HepG2 (cell line): Measurements from ENCODE around the gene USP7. TPM values are rescaled to one million over a fixed set of nuclear protein-coding genes. Genes with fewer than 3 reads are reported as not detected.

Experiments used
- ATAC-seq: fragments of 200-7000 bp; cut with Tn5 transposase; 3 replicates; pipeline ENCODE4 v1.9.1; 2020; ENCODE audit warnings: mild to moderate bottlenecking, moderate library complexity
- BruUV-seq: library from RNA; stranded (reverse); fragments of 400-500 nt; replicated peaks from 2 replicates; lab custom pipeline; 2021; lab: Mats Ljungman, UMichigan
- CTCF ChIA-PET: fragments of 300-600 bp; formaldehyde crosslinking; extraction: SDS; loops from one replicate; lab custom pipeline; 2021; ENCODE audit warnings: low total read pairs, inconsistent platforms, low intra/inter-chr PET ratio; lab: Yijun Ruan, JAX
- POLR2A ChIA-PET: fragments of 350-600 bp; sonication (Branson Sonifier 250); formaldehyde crosslinking; loops from one replicate; lab custom pipeline; 2020; ENCODE audit warnings: antibody characterized with exemption, inconsistent platforms; lab: Yijun Ruan, JAX
- DNase-seq: peaks from one replicate; pipeline ENCODE4 v3.0.0-alpha.2; 2015; ENCODE audit warnings: low spot score
- FAIRE-seq: peaks from 3 replicates; lab custom pipeline; 2011; peaks lifted over from hg19 to GRCh38; lab: Jason Lieb, UNC
- H2AFZ ChIP-seq: one replicate; pipeline ENCODE4 v1.6.1; 2011; ENCODE audit warnings: low read length, inconsistent platforms
- H3K27ac ChIP-seq: fragments of 300-600 bp; 3 replicates; pipeline ENCODE4 v1.8.0; 2011; ENCODE audit warnings: mixed run types, mild to moderate bottlenecking, mixed read lengths, low read length, inconsistent platforms; ENCODE audit not compliant: insufficient read depth; ENCODE audit errors: extremely low read length
- H3K27me3 ChIP-seq, 2 experiments: fragments of 200-600 bp in 1 of 2; 2 replicates in 1 of 2; 3 replicates in 1 of 2; pipeline versions ENCODE4 v1.6.0 to v1.8.0; 2011; ENCODE audit warnings: low read length in 2 of 2, mild to moderate bottlenecking in 2 of 2, moderate library complexity in 2 of 2, inconsistent platforms in 1 of 2; ENCODE audit not compliant: insufficient read depth in 2 of 2, control insufficient read depth in 1 of 2
- H3K36me3 ChIP-seq, 2 experiments: fragments of 200-600 bp in 1 of 2; replicated peaks in 1 of 2; 2 replicates in 1 of 2; 3 replicates in 1 of 2; pipeline versions ENCODE4 v1.5.1 to v1.8.0; 2011; ENCODE audit warnings: low read length in 2 of 2, inconsistent platforms in 1 of 2; ENCODE audit not compliant: insufficient read depth in 2 of 2, control insufficient read depth in 1 of 2
- H3K4me1 ChIP-seq: 2 replicates; pipeline ENCODE4 v1.5.1; 2012; ENCODE audit warnings: low read length, inconsistent platforms; ENCODE audit not compliant: insufficient read depth
- H3K4me2 ChIP-seq: 2 replicates; pipeline ENCODE4 v1.6.0; 2011; ENCODE audit warnings: low read depth, low read length, inconsistent platforms
- H3K4me3 ChIP-seq, 3 experiments: fragments of 200-600 bp in 1 of 3; sonication (generic), shearing (Covaris generic) in 1 of 3; replicated peaks in 1 of 3; 2 replicates each; pipeline ENCODE4 v1.5.1; 2011 to 2016; ENCODE audit warnings: low read length in 3 of 3, inconsistent platforms in 2 of 3, low read depth in 2 of 3, mild to moderate bottlenecking in 2 of 3, control low read depth in 1 of 3, mixed read lengths in 1 of 3; ENCODE audit not compliant: insufficient read depth in 1 of 3
- H3K79me2 ChIP-seq: one replicate; pipeline ENCODE4 v1.6.1; 2011; ENCODE audit warnings: low read length, inconsistent platforms; ENCODE audit not compliant: insufficient read depth
- H3K9ac ChIP-seq: 2 replicates; pipeline ENCODE4 v1.6.0; 2011; ENCODE audit warnings: mild to moderate bottlenecking, low read depth, low read length, inconsistent platforms; ENCODE audit not compliant: insufficient read depth
- H3K9me3 ChIP-seq: 2 replicates; pipeline ENCODE4 v1.5.1; 2012; ENCODE audit warnings: mild to moderate bottlenecking, low read length
- H4K20me1 ChIP-seq: 2 replicates; pipeline ENCODE4 v1.6.0; 2011; ENCODE audit warnings: inconsistent platforms, mild to moderate bottlenecking, low read length, moderate library complexity; ENCODE audit not compliant: insufficient read depth
- ATF1 ChIP-seq: IDR thresholded peaks from 2 replicates; pipeline ENCODE4 v1.6.1; 2016; ENCODE audit warnings: mild to moderate bottlenecking, control low read depth
- CENPX ChIP-seq: sonication (generic); formaldehyde crosslinking; IDR thresholded peaks from 2 replicates; pipeline ENCODE4 v1.9.0; 2021; ENCODE audit warnings: mild to moderate bottlenecking, missing genetic modification reagents, moderate library complexity
- ELF1 ChIP-seq: sonication (generic); formaldehyde crosslinking; IDR thresholded peaks from 2 replicates; pipeline ENCODE4 v1.4.0; 2020; ENCODE audit warnings: missing genetic modification reagents
- KLF11 ChIP-seq: IDR thresholded peaks from 2 replicates; pipeline ENCODE4 v1.6.1; 2016; ENCODE audit warnings: missing compliant biosample characterization
- PAF1 ChIP-seq: IDR thresholded peaks from 2 replicates; pipeline ENCODE4 v1.6.1; 2016; ENCODE audit warnings: missing genetic modification reagents, missing compliant biosample characterization
- RNF2 ChIP-seq: fragments of 450-650 bp; conservative IDR thresholded peaks from 2 replicates; pipeline ENCODE4 v1.6.1; 2016; ENCODE audit warnings: low read depth
- SETDB1 ChIP-seq: sonication (generic); formaldehyde crosslinking; IDR thresholded peaks from 2 replicates; pipeline ENCODE4 v1.5.1; 2020; ENCODE audit warnings: missing genetic modification reagents, mild to moderate bottlenecking, borderline replicate concordance
- ZBTB3 ChIP-seq: sonication (generic); formaldehyde crosslinking; IDR thresholded peaks from 2 replicates; pipeline ENCODE4 v1.4.0; 2020; ENCODE audit warnings: low read depth, mild to moderate bottlenecking, moderate library complexity, missing genetic modification reagents, borderline replicate concordance
- ZBTB7A ChIP-seq: sonication (generic); formaldehyde crosslinking; IDR thresholded peaks from 2 replicates; pipeline ENCODE4 v1.8.0; 2022; ENCODE audit warnings: mild to moderate bottlenecking, missing genetic modification reagents
- ZFX ChIP-seq: sonication (generic); formaldehyde crosslinking; IDR thresholded peaks from 2 replicates; pipeline ENCODE4 v1.4.0; 2020; ENCODE audit warnings: mild to moderate bottlenecking, low read depth, missing genetic modification reagents, moderate library complexity
- ZNF143 ChIP-seq: sonication (generic); formaldehyde crosslinking; IDR thresholded peaks from 2 replicates; pipeline ENCODE4 v1.4.0; 2020; ENCODE audit warnings: missing genetic modification reagents
- ZNF296 ChIP-seq: sonication (generic); formaldehyde crosslinking; conservative IDR thresholded peaks from 2 replicates; pipeline ENCODE4 v1.5.0; 2020; ENCODE audit warnings: mild to moderate bottlenecking, missing genetic modification reagents
- WGBS: methylation state at CpG from one replicate; pipeline ENCODE4 v1.1.6; 2017; ENCODE audit warnings: low lambda C conversion rate; 5-methylcytosine and 5-hydroxymethylcytosine counted together
- in situ Hi-C: cut with HindIII; loops from 2 replicates; pipeline ENCODE4 v1.10.0; 2017; ENCODE audit warnings: low pct_unique_long_range_greater_than_20kb; ENCODE audit not compliant: extremely low pct_ligation_motif_present
- intact Hi-C: fragments of 100-400 bp; cut with micrococcal nuclease; formaldehyde crosslinking; loops from one replicate; pipeline ENCODE4 v1.10.0; 2022; ENCODE audit not compliant: unreplicated experiment
- polyA plus RNA-seq, 8 experiments: library from polyadenylated mRNA; depleted of rRNA in 3 of 8; stranded (reverse) in 7 of 8; unstranded in 1 of 8; fragments of >200 nt; fragmentation: Illumina TruSeq in 4 of 8; extraction: Trizol in 4 of 8; gene quantifications; 2 replicates each; pipeline versions ENCODE4 v1.2.1 to v1.2.3, GENCODE V29; 2011 to 2016; ENCODE audit warnings: low read depth in 4 of 8, missing spikeins in 1 of 8, mixed read lengths in 1 of 8; ENCODE audit not compliant: insufficient read depth in 1 of 8
- total RNA-seq, 5 experiments: library from RNA; depleted of rRNA; stranded (reverse); fragments of >200 nt; fragmentation: Illumina TruSeq; extraction: Trizol; gene quantifications; 2 replicates each; pipeline ENCODE4 v1.2.3, GENCODE V29; 2016; ENCODE audit warnings: low read depth in 1 of 5
- TF ChIP-seq, protein P1 (sequence below): sonication (generic); formaldehyde crosslinking; IDR thresholded peaks from 2 replicates; pipeline ENCODE4 v1.5.0; 2020; ENCODE audit warnings: mild to moderate bottlenecking, missing genetic modification reagents
- TF ChIP-seq, protein P2 (sequence below): sonication (generic); formaldehyde crosslinking; IDR thresholded peaks from 2 replicates; pipeline ENCODE4 v1.5.1; 2020; ENCODE audit warnings: missing genetic modification reagents, mild to moderate bottlenecking, borderline replicate concordance

Gene USP7
- total and polyA plus RNA-seq, 2 of the 13 experiments (the other 11 are each of a cell fraction or from before 2014, with no cell fraction given), result 52.5 to 173 TPM

DNA sequence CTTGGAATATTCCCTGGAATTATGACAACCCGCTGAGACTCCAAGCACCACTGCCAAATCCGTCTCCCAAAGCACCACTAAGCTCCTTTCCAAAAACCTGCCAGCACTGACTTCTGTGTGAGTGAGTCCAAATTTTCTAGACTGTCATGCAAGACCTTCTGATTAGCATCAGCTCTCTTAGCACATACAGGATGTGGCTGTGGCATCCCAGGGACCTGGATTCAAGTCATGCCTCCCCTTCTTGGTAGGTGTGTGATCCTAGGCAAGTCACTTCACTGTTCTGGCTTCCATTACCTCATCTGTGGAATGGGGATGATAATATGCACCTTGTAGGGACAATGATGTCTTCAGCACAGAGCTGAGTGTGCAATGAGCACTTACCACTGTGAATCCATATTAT, 38.3 kb upstream of the USP7 start:
- WGBS, result 88% methylated on average over 2 of the region's 2 CpGs

More for the DNA sequence above, 38.3 kb upstream of the USP7 start:
- ATAC-seq, result no peak
- Histone ChIP-seq H3K27ac (no peak overlapping the region), H3K4me2 (no peak overlapping the region), H3K9ac (no peak overlapping the region), H2AFZ (no peak overlapping the region), H3K4me1 (peaks cover 53% of the 10 kb centered on the region), H3K4me3 (no peak overlapping the region), H3K79me2 (no peaks in the 10 kb centered on the region), H3K36me3 (no peaks in the 10 kb centered on the region), H3K27me3 (peaks cover 1 to 5% of the 10 kb centered on the region in 2 experiments; a peak in 1 of 5 replicates), H4K20me1 (no peaks in the 10 kb centered on the region), H3K9me3 (no peaks in the 10 kb centered on the region)
- BruUV-seq, result no TSS peak
- TF ChIP-seq ZFX (CRISPR knock-in tag) (no peak), PAF1 (CRISPR knock-in tag) (no peak), ZNF143 (CRISPR knock-in tag) (no peak), ZBTB3 (CRISPR knock-in tag) (no peak), ZNF296 (no peak), CENPX (CRISPR knock-in tag) (no peak), ATF1 (no peak), KLF11 (CRISPR knock-in tag) (no peak), ZBTB7A (CRISPR knock-in tag) (no peak), RNF2 (no peak), SETDB1 (CRISPR knock-in tag) (no peak), ELF1 (CRISPR knock-in tag) (no peak)
- TF ChIP-seq, protein P1, sequence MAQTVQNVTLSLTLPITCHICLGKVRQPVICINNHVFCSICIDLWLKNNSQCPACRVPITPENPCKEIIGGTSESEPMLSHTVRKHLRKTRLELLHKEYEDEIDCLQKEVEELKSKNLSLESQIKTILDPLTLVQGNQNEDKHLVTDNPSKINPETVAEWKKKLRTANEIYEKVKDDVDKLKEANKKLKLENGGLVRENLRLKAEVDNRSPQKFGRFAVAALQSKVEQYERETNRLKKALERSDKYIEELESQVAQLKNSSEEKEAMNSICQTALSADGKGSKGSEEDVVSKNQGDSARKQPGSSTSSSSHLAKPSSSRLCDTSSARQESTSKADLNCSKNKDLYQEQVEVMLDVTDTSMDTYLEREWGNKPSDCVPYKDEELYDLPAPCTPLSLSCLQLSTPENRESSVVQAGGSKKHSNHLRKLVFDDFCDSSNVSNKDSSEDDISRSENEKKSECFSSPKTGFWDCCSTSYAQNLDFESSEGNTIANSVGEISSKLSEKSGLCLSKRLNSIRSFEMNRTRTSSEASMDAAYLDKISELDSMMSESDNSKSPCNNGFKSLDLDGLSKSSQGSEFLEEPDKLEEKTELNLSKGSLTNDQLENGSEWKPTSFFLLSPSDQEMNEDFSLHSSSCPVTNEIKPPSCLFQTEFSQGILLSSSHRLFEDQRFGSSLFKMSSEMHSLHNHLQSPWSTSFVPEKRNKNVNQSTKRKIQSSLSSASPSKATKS (CRISPR knock-in tag), result no peak
- TF ChIP-seq, protein P2, sequence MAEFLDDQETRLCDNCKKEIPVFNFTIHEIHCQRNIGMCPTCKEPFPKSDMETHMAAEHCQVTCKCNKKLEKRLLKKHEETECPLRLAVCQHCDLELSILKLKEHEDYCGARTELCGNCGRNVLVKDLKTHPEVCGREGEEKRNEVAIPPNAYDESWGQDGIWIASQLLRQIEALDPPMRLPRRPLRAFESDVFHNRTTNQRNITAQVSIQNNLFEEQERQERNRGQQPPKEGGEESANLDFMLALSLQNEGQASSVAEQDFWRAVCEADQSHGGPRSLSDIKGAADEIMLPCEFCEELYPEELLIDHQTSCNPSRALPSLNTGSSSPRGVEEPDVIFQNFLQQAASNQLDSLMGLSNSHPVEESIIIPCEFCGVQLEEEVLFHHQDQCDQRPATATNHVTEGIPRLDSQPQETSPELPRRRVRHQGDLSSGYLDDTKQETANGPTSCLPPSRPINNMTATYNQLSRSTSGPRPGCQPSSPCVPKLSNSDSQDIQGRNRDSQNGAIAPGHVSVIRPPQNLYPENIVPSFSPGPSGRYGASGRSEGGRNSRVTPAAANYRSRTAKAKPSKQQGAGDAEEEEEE (CRISPR knock-in tag), result no peak
- FAIRE-seq, result no peak
- no peak for DNase-seq
- CTCF ChIA-PET, result no interaction called here
- intact Hi-C loops, result no loop called here
- in situ Hi-C loops, result no loop called here
- POLR2A ChIA-PET, result interaction anchor here (1.5 kb wide), 1 partner anchor 89 kb away, joined by 3 read pairs; the partner anchor contains the start of gene HAPSTR1
